H9 (cell line): ENCODE measurements around the gene CRB3. TPM values are rescaled to one million over a fixed set of nuclear protein-coding genes. Genes with fewer than 3 reads are reported as not detected.

ENCODE experiments used
- DNase-seq: peaks from one replicate; pipeline ENCODE4 v3.0.0-alpha.2; 2017
- H2AFZ ChIP-seq: one replicate; pipeline ENCODE4 v1.6.1; 2013; ENCODE audit warnings: mild to moderate bottlenecking, low read length, control low read depth, moderate library complexity
- H2AK5ac ChIP-seq: 2 replicates; pipeline ENCODE4 v1.6.1; 2013; ENCODE audit warnings: low read length, control low read depth, mixed read lengths; ENCODE audit not compliant: insufficient read length
- H2BK120ac ChIP-seq: one replicate; pipeline ENCODE4 v1.6.1; 2013; ENCODE audit warnings: low read depth, mild to moderate bottlenecking, low read length, control low read depth, inconsistent platforms; ENCODE audit not compliant: poor library complexity, severe bottlenecking
- H2BK12ac ChIP-seq: 2 replicates; pipeline ENCODE4 v1.6.1; 2013; ENCODE audit warnings: low read length, control low read depth, mixed read lengths, low read depth; ENCODE audit not compliant: insufficient read length
- H2BK15ac ChIP-seq: 2 replicates; pipeline ENCODE4 v1.6.1; 2013; ENCODE audit warnings: low read depth, low read length, control low read depth
- H2BK20ac ChIP-seq: one replicate; pipeline ENCODE4 v1.6.1; 2013; ENCODE audit warnings: low read depth, mild to moderate bottlenecking, low read length, control low read depth, inconsistent platforms; ENCODE audit not compliant: poor library complexity, severe bottlenecking
- H2BK5ac ChIP-seq: 2 replicates; pipeline ENCODE4 v1.6.1; 2013; ENCODE audit warnings: low read length, control low read depth, mixed read lengths; ENCODE audit not compliant: insufficient read length
- H3K14ac ChIP-seq: 2 replicates; pipeline ENCODE4 v1.6.1; 2013; ENCODE audit warnings: low read length, control low read depth; ENCODE audit not compliant: insufficient read depth
- H3K18ac ChIP-seq: 2 replicates; pipeline ENCODE4 v1.6.1; 2013; ENCODE audit warnings: low read depth, mild to moderate bottlenecking, mixed read lengths, low read length, control low read depth; ENCODE audit not compliant: insufficient read length
- H3K23ac ChIP-seq: 2 replicates; pipeline ENCODE4 v1.6.1; 2013; ENCODE audit warnings: low read length, control low read depth, mixed read lengths, low read depth; ENCODE audit not compliant: insufficient read length
- H3K23me2 ChIP-seq: 2 replicates; pipeline ENCODE4 v1.6.1; 2013; ENCODE audit warnings: low read depth, mild to moderate bottlenecking, mixed read lengths, low read length, control low read depth; ENCODE audit not compliant: insufficient read length, poor library complexity, severe bottlenecking
- H3K27ac ChIP-seq: 2 replicates; pipeline ENCODE4 v1.5.1; 2013; ENCODE audit warnings: low read length, control low read depth, mixed read lengths, low read depth; ENCODE audit not compliant: insufficient read length
- H3K27me3 ChIP-seq: 2 replicates; pipeline ENCODE4 v1.6.1; 2013; ENCODE audit warnings: low read length, control low read depth, inconsistent platforms; ENCODE audit not compliant: insufficient read depth
- H3K4ac ChIP-seq: 2 replicates; pipeline ENCODE4 v1.6.1; 2013; ENCODE audit warnings: low read depth, mild to moderate bottlenecking, control low read depth, inconsistent platforms, low read length, moderate library complexity
- H3K4me1 ChIP-seq: 2 replicates; pipeline ENCODE4 v1.6.1; 2013; ENCODE audit warnings: low read length, control low read depth, inconsistent platforms; ENCODE audit not compliant: insufficient read depth
- H3K4me2 ChIP-seq: 2 replicates; pipeline ENCODE4 v1.6.1; 2013; ENCODE audit warnings: low read length, control low read depth, mixed read lengths; ENCODE audit not compliant: insufficient read length, insufficient read depth
- H3K56ac ChIP-seq: 2 replicates; pipeline ENCODE4 v1.6.1; 2013; ENCODE audit warnings: low read depth, mild to moderate bottlenecking, mixed read lengths, low read length, control low read depth; ENCODE audit not compliant: insufficient read length
- H3K79me1 ChIP-seq: 2 replicates; pipeline ENCODE4 v1.6.1; 2013; ENCODE audit warnings: low read depth, mild to moderate bottlenecking, moderate library complexity, low read length, control low read depth, inconsistent platforms; ENCODE audit not compliant: insufficient read depth, poor library complexity, severe bottlenecking
- H3K79me2 ChIP-seq: 2 replicates; pipeline ENCODE4 v1.6.1; 2013; ENCODE audit warnings: low read length, control low read depth, inconsistent platforms; ENCODE audit not compliant: insufficient read depth
- H3K9ac ChIP-seq: 2 replicates; pipeline ENCODE4 v1.6.1; 2013; ENCODE audit warnings: low read length, control low read depth, mixed read lengths; ENCODE audit not compliant: insufficient read length; ENCODE audit errors: extremely low read depth
- H3K9me3 ChIP-seq: one replicate; pipeline ENCODE4 v1.6.1; 2013; ENCODE audit warnings: low read depth, low read length, inconsistent platforms; ENCODE audit not compliant: control insufficient read depth
- H3T11ph ChIP-seq: one replicate; pipeline ENCODE4 v1.6.1; 2013; ENCODE audit warnings: mild to moderate bottlenecking, low read length, control low read depth, inconsistent platforms
- H4K20me1 ChIP-seq: one replicate; pipeline ENCODE4 v1.6.1; 2013; ENCODE audit not compliant: control insufficient read depth, insufficient read length, insufficient read depth
- H4K5ac ChIP-seq: 2 replicates; pipeline ENCODE4 v1.6.1; 2013; ENCODE audit warnings: low read depth, mild to moderate bottlenecking, mixed read lengths, low read length, control low read depth; ENCODE audit not compliant: insufficient read length
- H4K8ac ChIP-seq: replicated peaks from 2 replicates; pipeline ENCODE4 v1.6.1; 2013; ENCODE audit warnings: low read length, control low read depth, mixed read lengths, low read depth; ENCODE audit not compliant: insufficient read length
- H4K91ac ChIP-seq: 2 replicates; pipeline ENCODE4 v1.6.1; 2013; ENCODE audit warnings: low read depth, mild to moderate bottlenecking, moderate library complexity, mixed read lengths, low read length, control low read depth; ENCODE audit not compliant: insufficient read length
- H3K27ac Mint-ChIP-seq, 3 experiments: 2 replicates in 2 of 3; 3 replicates in 1 of 3; pipeline ENCODE4 v1.8.0; 2020 to 2021; ENCODE audit warnings: mixed read lengths in 3 of 3, mild to moderate bottlenecking in 1 of 3, moderate library complexity in 1 of 3
- H3K27me3 Mint-ChIP-seq: 2 replicates; pipeline ENCODE4 v1.8.0; 2021; ENCODE audit warnings: low read depth, mild to moderate bottlenecking, moderate library complexity, mixed read lengths
- H3K36me3 Mint-ChIP-seq, 3 experiments: 2 replicates in 2 of 3; 3 replicates in 1 of 3; pipeline ENCODE4 v1.8.0; 2020 to 2021; ENCODE audit warnings: low read depth in 3 of 3, mixed read lengths in 3 of 3; ENCODE audit not compliant: insufficient read depth in 1 of 3
- H3K4me1 Mint-ChIP-seq, 2 experiments: 2 replicates each; pipeline ENCODE4 v1.8.0; 2020; ENCODE audit warnings: mixed read lengths in 2 of 2
- H3K4me3 Mint-ChIP-seq, 2 experiments: 2 replicates in 1 of 2; 3 replicates in 1 of 2; pipeline ENCODE4 v1.8.0; 2020 to 2021; ENCODE audit warnings: mild to moderate bottlenecking in 2 of 2, mixed read lengths in 2 of 2, moderate library complexity in 1 of 2
- H3K9me3 Mint-ChIP-seq, 2 experiments: 2 replicates in 1 of 2; 3 replicates in 1 of 2; pipeline ENCODE4 v1.8.0; 2020; ENCODE audit warnings: mild to moderate bottlenecking in 2 of 2, mixed read lengths in 2 of 2, moderate library complexity in 1 of 2
- WGBS: extraction: QIAGEN DNeasy Blood & Tissue Kit; methylation state at CpG from one replicate; pipeline ENCODE4 v1.1.7; 2013; ENCODE audit warnings: missing lambda C conversion rate, low lambda C conversion rate, mixed read lengths; ENCODE audit not compliant: insufficient read length; ENCODE audit errors: extremely low coverage; 5-methylcytosine and 5-hydroxymethylcytosine counted together
- total RNA-seq: library from RNA; stranded (reverse); gene quantifications from 2 replicates; pipeline ENCODE4 v1.2.1, GENCODE V29; 2021
- TF ChIP-seq, protein P1 (sequence below): fragments of 200-600 bp; sonication (generic); conservative IDR thresholded peaks from 3 replicates; pipeline ENCODE4 v1.8.0; 2021; ENCODE audit warnings: antibody characterized with exemption, mild to moderate bottlenecking

The CRB3 gene
- total RNA-seq, 1 experiment from 2014 or later = 32.1 TPM

- no peak overlapping the region for H2BK20ac ChIP-seq
- H3K14ac ChIP-seq = no peak overlapping the region
- H3K23me2 ChIP-seq = peaks cover 8% of the 10 kb centered on the region
- no peak for DNase-seq
- no peak overlapping the region for H3K4me3 Mint-ChIP-seq
- H4K91ac ChIP-seq = no peak overlapping the region
- peaks cover 8 to 23% of the 10 kb centered on the region in 2 experiments for H3K4me1 Mint-ChIP-seq
- no peaks in the 10 kb centered on the region; a peak in 2 of 5 replicates for H3K9me3 Mint-ChIP-seq
- H3K9ac ChIP-seq = no peak overlapping the region
- no peak overlapping the region for H2AK5ac ChIP-seq
- no peak overlapping the region for H3K4ac ChIP-seq
- no peak overlapping the region for H3K23ac ChIP-seq
- H3K27ac Mint-ChIP-seq = peak overlapping the region in 2 of 3 experiments; percentile 5 to 6; a peak in 2 of 7 replicates
- H3K4me2 ChIP-seq = no peak overlapping the region
- H3K56ac ChIP-seq = no peak overlapping the region
- H3K27me3 Mint-ChIP-seq = peaks cover 9% of the 10 kb centered on the region; the same call in 1 of the 2 replicates
- H3K79me1 ChIP-seq = no peaks in the 10 kb centered on the region
- no peak overlapping the region for H3K27ac ChIP-seq
- no peaks in the 10 kb centered on the region for H3K79me2 ChIP-seq
- no peak overlapping the region for H2BK120ac ChIP-seq
- no peak overlapping the region for H2BK15ac ChIP-seq
- H3K9me3 ChIP-seq = no peaks in the 10 kb centered on the region
- H2BK5ac ChIP-seq = no peak overlapping the region
- peaks cover 4% of the 10 kb centered on the region; the same call in 1 of the 2 replicates for H3K4me1 ChIP-seq
- no peak overlapping the region for H2BK12ac ChIP-seq
- no peak overlapping the region for H4K8ac ChIP-seq
- no peak overlapping the region for H3T11ph ChIP-seq
- no peak overlapping the region for H2AFZ ChIP-seq
- H3K27me3 ChIP-seq = no peaks in the 10 kb centered on the region
- TF ChIP-seq, protein P1, sequence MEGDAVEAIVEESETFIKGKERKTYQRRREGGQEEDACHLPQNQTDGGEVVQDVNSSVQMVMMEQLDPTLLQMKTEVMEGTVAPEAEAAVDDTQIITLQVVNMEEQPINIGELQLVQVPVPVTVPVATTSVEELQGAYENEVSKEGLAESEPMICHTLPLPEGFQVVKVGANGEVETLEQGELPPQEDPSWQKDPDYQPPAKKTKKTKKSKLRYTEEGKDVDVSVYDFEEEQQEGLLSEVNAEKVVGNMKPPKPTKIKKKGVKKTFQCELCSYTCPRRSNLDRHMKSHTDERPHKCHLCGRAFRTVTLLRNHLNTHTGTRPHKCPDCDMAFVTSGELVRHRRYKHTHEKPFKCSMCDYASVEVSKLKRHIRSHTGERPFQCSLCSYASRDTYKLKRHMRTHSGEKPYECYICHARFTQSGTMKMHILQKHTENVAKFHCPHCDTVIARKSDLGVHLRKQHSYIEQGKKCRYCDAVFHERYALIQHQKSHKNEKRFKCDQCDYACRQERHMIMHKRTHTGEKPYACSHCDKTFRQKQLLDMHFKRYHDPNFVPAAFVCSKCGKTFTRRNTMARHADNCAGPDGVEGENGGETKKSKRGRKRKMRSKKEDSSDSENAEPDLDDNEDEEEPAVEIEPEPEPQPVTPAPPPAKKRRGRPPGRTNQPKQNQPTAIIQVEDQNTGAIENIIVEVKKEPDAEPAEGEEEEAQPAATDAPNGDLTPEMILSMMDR = no peak
- no peaks in the 10 kb centered on the region for H4K20me1 ChIP-seq
- no peaks in the 10 kb centered on the region; a peak in 1 of 7 replicates for H3K36me3 Mint-ChIP-seq
- WGBS = no CpG with 5 or more reads among the region's 9 CpGs
- no peak overlapping the region for H4K5ac ChIP-seq
- no peak overlapping the region for H3K18ac ChIP-seq
Observed at GRCh38 chr19:6514089-6514488, 50.0 kb downstream of the CRB3 start.
